Stimulated activated CD8-positive, alpha-beta memory T cell treated with anti-CD3 and anti-CD28 coated beads, Interleukin-15, amount 100 ng/mL, for 4 hours (primary cell): ENCODE data around the gene WDCP.
"Not testable (repeated sequence)": the region's sequence is repeated elsewhere in the genome, so short reads cannot be mapped to it uniquely, and the experiment has no call there.

Experiments used
- DNase-seq, 2 donors: peaks; one replicate each; pipeline ENCODE4 v3.0.0-alpha.2; 2020; ENCODE audit warnings: low read depth in 2 of 2

Gene WDCP

GRCh38 chr2:24022324-24022974 is 24.7 kb downstream of the WDCP start:
- DNase-seq: no peak

GRCh38 chr2:24021122-24021998 is 25.8 kb downstream of the WDCP start:
- DNase-seq: no peak

- DNase-seq: no peak
These were observed 26.9 kb downstream of the WDCP start for GRCh38 chr2:24020244-24020643.

- DNase-seq: no peak
These were observed 27.5 kb downstream of the WDCP start for GRCh38 chr2:24019729-24020128.

GRCh38 chr2:24018241-24018640 is 28.9 kb downstream of the WDCP start:
- no peak for DNase-seq

- no peak for DNase-seq
These were observed 29.5 kb downstream of the WDCP start for GRCh38 chr2:24017711-24018110.

- DNase-seq: no peak
These were observed 30.1 kb downstream of the WDCP start for GRCh38 chr2:24016853-24017703.

GRCh38 chr2:24016376-24016761 is 30.8 kb downstream of the WDCP start:
- DNase-seq: no peak

GRCh38 chr2:24015562-24016375 is 31.4 kb downstream of the WDCP start:
- DNase-seq: no peak

GRCh38 chr2:24014902-24015301 is 32.3 kb downstream of the WDCP start:
- DNase-seq: not testable (repeated sequence)

GRCh38 chr2:24012521-24013188 is 34.5 kb downstream of the WDCP start:
- DNase-seq: no peak

- no peak for DNase-seq
These were observed 35.7 kb downstream of the WDCP start for GRCh38 chr2:24011250-24012104.

GRCh38 chr2:24010477-24011249 is 36.5 kb downstream of the WDCP start:
- DNase-seq: no peak

- no peak for DNase-seq
These were observed 37.3 kb downstream of the WDCP start, which contains the start of gene MFSD2B for GRCh38 chr2:24009680-24010476. Gene MFSD2B, plus strand, starts transcription at chr2:24010085. Its CDS starts 12 bp downstream, at chr2:24010097.

GRCh38 chr2:24009367-24009679 is 37.9 kb downstream of the WDCP start:
- DNase-seq: no peak

GRCh38 chr2:24008672-24009366 is 38.4 kb downstream of the WDCP start:
- DNase-seq: no peak

- no peak for DNase-seq
These were observed 39.5 kb downstream of the WDCP start for GRCh38 chr2:24007693-24008092.

- DNase-seq: no peak
These were observed 52.6 kb downstream of the WDCP start for GRCh38 chr2:23994567-23994966.
